Measurements from ENCODE around the gene IFIT5.
"Not testable (repeated sequence)": the region's sequence is repeated elsewhere in the genome, so short reads cannot be mapped to it uniquely, and the experiment has no call there.

The IFIT5 gene

GRCh38 chr10:89440226-89441009 is 26.1 kb downstream of the IFIT5 start:
- FAIRE-seq: no peak

DNA sequence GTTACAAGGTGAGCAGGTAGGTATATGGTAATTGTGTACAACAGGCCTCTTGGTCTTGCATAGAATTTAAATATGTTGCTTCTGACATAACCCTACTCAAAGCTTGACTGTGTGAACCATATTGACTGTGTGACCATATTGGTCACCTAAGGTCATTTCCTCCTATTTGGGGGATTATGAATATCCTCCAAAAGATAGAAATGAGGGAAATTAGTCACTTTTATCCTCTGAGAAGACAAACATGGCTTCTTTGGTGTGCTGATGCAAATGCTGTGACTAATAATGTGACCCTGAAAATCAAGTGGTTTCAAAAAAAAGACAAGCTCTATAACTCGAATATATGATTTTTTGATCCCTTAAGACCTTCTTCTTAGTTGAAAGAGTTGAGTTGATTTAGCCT is 27.9 kb downstream of the IFIT5 start:
- FAIRE-seq: no peak

DNA sequence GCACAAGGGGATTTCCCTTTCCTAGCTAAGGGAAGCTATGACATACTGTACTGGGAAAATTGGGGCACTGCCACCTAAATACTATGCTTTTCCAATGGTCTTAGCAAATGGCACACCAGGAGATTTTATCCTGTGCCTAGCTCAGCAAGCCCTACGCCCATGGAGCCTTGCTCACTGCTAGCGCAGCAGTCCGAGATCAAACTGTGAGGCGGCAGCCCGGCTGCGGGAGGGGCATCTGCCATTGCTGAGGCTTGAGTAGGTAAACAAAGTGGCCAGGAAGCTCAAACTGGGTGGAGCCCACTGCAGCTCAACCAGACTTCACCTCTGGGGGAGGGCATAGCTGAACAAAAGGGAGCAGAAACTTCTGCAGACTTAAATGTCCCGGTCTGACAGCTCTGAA is 30.5 kb downstream of the IFIT5 start:
- not testable (repeated sequence) for FAIRE-seq

DNA sequence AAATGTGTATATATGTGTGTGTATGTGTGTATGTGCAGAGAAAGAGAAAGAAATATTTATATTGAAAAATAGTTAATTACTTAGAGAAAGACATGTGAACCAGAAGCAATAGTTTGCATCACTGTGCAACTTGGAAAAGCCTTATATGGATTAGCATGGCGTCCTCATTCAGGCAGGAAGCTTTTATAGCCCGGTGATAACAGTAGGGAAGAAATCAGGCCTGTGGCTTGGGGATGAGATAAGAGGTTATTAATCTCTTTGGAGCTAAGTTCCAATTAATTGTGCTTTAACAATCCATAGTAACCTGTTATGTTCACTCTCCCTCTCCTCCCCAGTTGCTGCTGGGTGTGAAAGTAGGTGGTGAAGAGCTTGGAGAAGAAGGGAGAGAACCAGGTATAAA is 36.5 kb downstream of the IFIT5 start:
- FAIRE-seq: no peak

DNA sequence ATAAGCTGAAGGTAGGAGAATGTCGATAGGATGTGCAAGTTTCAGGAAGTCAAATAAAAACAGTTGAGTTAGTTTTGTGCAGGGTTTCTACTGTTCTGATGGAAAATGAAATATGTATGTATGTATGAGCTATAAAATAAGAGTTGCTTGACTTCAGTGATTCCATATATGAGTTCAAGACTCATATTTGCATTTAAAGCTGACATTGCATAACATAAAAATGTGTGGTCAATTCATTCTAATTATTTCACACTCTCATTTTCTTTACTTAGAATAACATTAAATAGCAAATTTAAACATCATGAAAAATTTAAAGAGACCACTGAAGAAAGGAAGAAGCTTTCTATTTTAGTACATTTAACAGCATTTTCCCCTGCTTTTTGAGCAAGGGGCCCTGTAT is 37.8 kb downstream of the IFIT5 start:
- FAIRE-seq: no peak

DNA sequence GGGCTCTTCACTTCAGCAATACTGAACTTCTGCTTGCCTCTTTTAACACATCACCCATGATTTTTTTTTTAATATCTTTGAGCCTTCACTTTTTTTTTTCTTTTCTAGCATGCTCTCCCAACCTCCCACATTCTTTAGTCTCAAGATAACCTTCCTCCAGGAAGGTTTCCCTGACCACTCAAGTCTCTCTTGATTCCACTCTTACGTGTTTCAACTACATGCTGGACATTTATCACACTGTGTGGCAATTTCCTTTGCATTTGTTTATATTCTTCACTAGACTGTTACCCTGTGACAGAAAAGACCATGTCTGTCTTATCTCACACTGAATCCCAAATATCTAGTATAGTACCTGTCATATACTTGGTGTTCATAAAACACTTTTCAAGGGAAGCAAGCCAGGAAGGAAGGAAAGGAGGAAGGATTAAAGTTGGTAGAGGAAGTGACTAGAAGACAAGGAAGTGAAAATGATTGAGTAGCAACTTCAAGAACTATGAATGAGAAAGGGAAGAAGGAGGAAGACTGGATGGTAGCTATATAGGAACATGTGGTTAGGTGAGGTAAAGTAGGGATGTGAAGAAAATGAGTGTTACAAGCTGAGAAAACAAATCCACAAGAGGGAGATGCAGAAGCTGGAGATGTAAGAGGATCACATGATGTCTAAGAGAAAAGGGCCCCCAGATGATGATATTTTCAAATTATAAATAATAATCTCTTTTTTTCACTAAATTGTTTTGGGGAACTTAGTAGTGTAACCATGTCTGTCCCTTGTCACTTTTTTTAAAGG is 40.4 kb downstream of the IFIT5 start:
- no peak for FAIRE-seq

DNA sequence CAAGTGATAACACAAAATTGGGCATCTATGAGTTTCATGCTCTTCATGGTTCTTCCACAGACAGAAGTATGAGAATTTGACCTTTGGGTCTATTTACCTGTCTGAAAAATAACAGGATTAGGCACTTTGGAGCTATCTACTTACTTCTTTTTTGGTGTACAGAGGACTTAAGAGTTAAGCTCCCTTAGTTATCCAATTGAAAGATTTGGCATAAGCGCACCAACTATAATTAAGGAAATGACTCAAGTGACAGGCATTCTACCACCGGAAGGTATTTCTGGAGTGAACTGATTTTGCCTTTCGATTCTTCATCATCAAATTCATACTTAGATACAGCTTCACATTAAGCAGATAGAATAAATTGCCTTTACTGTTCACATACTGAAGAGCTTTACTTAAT is 43.9 kb downstream of the IFIT5 start:
- no peak for FAIRE-seq

DNA sequence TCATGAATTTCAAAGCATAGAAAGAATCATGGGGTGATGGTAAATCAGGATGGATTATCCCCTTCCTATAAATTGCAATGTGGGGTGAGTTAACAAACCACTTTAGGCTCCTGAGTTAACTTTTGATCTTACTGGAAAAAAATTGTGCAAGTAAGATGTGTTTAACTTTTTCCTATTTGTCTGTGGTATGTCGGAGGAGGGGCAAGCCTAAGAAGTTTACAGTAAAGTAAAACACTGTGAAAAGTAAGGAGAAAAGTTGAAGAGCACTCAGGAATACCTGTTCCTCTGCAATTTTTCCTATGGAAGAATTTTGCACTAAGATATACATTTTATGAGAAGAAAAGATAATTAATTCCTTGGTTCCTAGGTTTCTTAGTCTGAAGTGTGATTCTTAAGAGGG is 44.4 kb downstream of the IFIT5 start:
- no peak for FAIRE-seq

DNA sequence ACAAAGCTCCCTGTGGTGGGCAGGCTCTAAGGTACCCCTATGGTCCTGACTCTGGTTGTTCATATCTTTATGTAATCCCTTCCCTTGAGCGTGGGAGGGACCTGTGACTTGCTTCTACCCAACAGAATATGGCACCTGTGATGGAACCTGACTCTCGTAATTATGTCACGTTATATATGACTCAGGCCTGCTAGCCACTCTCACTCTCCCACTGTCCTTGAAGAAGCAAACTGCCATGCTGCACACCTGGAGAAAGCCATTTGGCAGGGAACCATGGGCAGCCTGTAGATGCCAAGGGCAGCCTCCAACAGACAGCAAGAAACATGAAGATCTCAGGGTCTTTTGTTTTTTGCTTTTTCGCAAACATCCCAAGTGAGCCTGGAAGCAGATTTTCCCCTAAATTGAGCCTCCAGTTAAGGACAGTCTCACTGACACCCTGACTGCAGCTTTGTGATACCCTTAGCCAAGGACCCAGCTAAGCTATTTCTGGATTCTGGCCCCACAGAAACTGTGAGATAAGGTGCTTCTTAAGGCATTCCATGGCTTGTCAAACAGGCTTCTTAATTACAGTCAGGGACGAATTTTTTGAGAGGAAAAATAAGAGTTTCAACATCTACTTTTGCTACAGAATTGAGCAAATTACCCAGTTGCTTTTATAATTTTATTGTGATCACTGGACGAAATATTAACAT is 49.6 kb downstream of the IFIT5 start:
- no peak for FAIRE-seq

DNA sequence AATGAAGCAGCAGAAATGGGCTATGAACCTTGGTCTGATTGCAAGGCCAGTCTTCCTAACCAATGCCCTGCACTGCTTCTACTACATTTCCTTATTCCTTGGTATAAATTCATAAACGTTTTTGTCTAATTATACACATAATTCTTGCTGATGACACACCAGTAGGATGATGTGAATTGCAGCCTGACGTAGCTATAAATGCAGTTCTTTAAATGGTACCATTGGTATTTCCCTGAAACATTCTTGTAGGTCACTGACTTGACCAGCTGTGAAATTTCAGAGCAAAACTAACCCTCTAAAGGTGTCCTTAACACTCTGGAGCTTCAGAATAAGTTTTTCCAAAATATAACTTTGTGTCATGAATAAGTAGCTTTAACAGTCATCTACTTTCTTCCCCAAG is 50.8 kb downstream of the IFIT5 start:
- no peak for FAIRE-seq

DNA sequence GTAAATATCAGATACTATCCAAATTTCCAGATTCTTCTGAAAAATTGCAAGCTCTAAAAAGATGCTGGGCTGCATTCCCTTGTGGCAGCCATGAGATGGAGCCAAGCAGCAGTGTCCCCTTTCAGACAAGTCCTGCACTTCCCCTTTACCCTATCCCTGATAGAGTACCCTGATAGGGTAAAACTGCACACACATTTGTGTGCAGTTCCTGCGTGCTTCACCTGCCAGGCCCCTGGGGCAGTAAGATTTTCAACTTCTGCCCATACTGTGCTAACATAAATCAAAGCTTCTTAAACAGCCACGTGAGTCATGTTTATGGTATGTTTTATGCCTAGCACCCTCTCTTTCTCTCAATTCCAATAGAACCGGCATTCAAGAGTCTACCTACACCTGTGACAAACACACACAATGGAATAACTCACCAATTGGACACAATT is 52.2 kb downstream of the IFIT5 start:
- FAIRE-seq: no peak

DNA sequence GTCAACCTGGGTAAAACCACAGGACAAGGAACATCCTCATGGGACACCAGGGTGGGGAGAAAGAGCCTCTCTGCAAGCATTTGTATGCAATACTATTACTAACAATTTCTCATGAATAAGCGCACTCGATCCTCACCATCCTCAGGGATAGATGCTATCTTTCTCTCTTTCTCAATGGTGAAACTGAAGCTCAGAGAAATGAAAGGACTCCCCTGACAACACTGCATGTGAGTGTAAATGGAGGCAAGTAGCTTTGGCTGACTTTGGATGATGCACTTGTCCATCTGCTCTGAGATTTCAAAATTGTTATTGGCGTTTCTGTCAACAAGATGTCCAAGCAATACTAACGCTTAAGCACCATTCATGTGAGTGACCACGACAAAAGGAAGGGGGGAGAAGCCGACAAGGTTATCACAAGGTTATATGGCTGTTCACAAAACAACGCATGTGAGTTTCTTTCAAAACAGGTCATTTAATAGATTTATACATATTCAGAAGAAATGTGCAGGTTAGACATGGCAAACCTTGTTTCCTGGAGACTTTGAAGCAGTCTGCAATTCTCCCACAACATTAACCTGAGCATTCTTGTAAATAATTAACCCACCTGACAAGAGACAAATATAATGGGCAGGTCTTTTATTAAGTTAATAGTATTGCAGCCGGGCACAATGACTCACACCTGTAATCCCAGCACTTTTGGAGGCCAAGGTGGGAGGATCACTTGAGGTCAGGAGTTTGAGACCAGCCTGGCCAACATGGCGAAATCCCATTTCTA is 54.0 kb downstream of the IFIT5 start:
- FAIRE-seq: no peak

- FAIRE-seq: no peak
These were observed 55.1 kb downstream of the IFIT5 start for GRCh38 chr10:89469517-89469916.
